ENCODE results near the gene GSN.

The GSN gene

GRCh38 chr9:121232251-121232650, 35.7 kb upstream of the GSN start:
- H3K9me3 ChIP-seq: no peaks in the 10 kb centered on the region
- intact Hi-C loops (cut with DNase I; ENCODE audit: low total_unique reads): no loop called here
- TF ChIP-seq CTCF (IDR thresholded peaks at IDR 0.05): no peak
- H3K36me3 ChIP-seq: peaks cover 0 to 9% (median 0%) of the 10 kb centered on the region in 3 donors
- no peaks in the 10 kb centered on the region for H3K4me1 ChIP-seq
- DNase-seq: no peak
- no peaks in the 10 kb centered on the region for H3K27me3 ChIP-seq
- H3K4me3 ChIP-seq: no peak overlapping the region
- no peak overlapping the region for H3K27ac ChIP-seq

GRCh38 chr9:121233906-121234831, 33.8 kb upstream of the GSN start:
- no peak for DNase-seq
- no peak overlapping the region for H3K27ac ChIP-seq
- peaks cover 0 to 13% (median 0%) of the 10 kb centered on the region in 3 donors for H3K36me3 ChIP-seq
- H3K4me3 ChIP-seq: no peak overlapping the region
- intact Hi-C loops (cut with DNase I; ENCODE audit: low total_unique reads): no loop called here
- TF ChIP-seq CTCF (IDR thresholded peaks at IDR 0.05): no peak
- no peaks in the 10 kb centered on the region for H3K4me1 ChIP-seq
- no peaks in the 10 kb centered on the region for H3K27me3 ChIP-seq
- H3K9me3 ChIP-seq: no peaks in the 10 kb centered on the region

GRCh38 chr9:121234832-121235161, 33.2 kb upstream of the GSN start:
- Histone ChIP-seq H3K27ac (no peak overlapping the region), H3K4me3 (no peak overlapping the region), H3K4me1 (no peaks in the 10 kb centered on the region), H3K36me3 (peaks cover 0 to 13% (median 0%) of the 10 kb centered on the region in 3 donors), H3K9me3 (no peaks in the 10 kb centered on the region), H3K27me3 (no peaks in the 10 kb centered on the region)
- no peak for TF ChIP-seq CTCF (IDR thresholded peaks at IDR 0.05)
- intact Hi-C loops (cut with DNase I; ENCODE audit: low total_unique reads): no loop called here
- DNase-seq: no peak

GRCh38 chr9:121235512-121235911, 32.5 kb upstream of the GSN start:
- no peak for DNase-seq
- TF ChIP-seq CTCF (IDR thresholded peaks at IDR 0.05): no peak

GRCh38 chr9:121237916-121238315, 30.0 kb upstream of the GSN start:
- H3K27ac ChIP-seq: no peak overlapping the region
- intact Hi-C loops (cut with DNase I; ENCODE audit: low total_unique reads): no loop called here
- DNase-seq: no peak
- H3K4me3 ChIP-seq: no peak overlapping the region
- H3K4me1 ChIP-seq: peaks cover 0 to 14% (median 3%) of the 10 kb centered on the region in 4 donors
- H3K9me3 ChIP-seq: no peaks in the 10 kb centered on the region
- H3K27me3 ChIP-seq: no peaks in the 10 kb centered on the region
- TF ChIP-seq CTCF (IDR thresholded peaks at IDR 0.05): no peak
- H3K36me3 ChIP-seq: peaks cover 0 to 5% (median 0%) of the 10 kb centered on the region in 3 donors

More at GRCh38 chr9:121235512-121235911, 32.5 kb upstream of the GSN start:
- Histone ChIP-seq H3K9me3 (no peaks in the 10 kb centered on the region), H3K27me3 (no peaks in the 10 kb centered on the region), H3K4me3 (no peak overlapping the region), H3K4me1 (no peaks in the 10 kb centered on the region), H3K36me3 (peaks cover 0 to 13% (median 0%) of the 10 kb centered on the region in 3 donors), H3K27ac (no peak overlapping the region)
- intact Hi-C loops (cut with DNase I; ENCODE audit: low total_unique reads): no loop called here
